Gastroesophageal sphincter (tissue), 4 donors: Measurements from ENCODE around the gene KCNH4. TPM values are rescaled to one million over a fixed set of nuclear protein-coding genes. Genes with fewer than 3 reads are reported as not detected.

Experiments
- ATAC-seq: fragments of 150-250 bp; one replicate; pipeline ENCODE4 v1.9.1; 2016; ENCODE audit warnings: mild to moderate bottlenecking, moderate library complexity
- H3K27ac ChIP-seq, 4 donors: fragments of 200-600 bp; sonication (generic) in 3 of 4; 1 replicate in 3 of 4; 2 replicates in 1 of 4; pipeline ENCODE4 v1.5.1; 2016 to 2019
- H3K27me3 ChIP-seq: fragments of 200-600 bp; sonication (generic); one replicate; pipeline ENCODE4 v1.5.1; 2019
- H3K36me3 ChIP-seq, 2 donors: fragments of 200-600 bp; sonication (generic); one replicate each; pipeline ENCODE4 v1.5.1; 2019; ENCODE audit warnings: control low read depth in 1 of 2
- H3K4me1 ChIP-seq, 3 donors: fragments of 200-600 bp; sonication (generic); 1 replicate in 2 of 3; 2 replicates in 1 of 3; pipeline ENCODE4 v1.5.1; 2016 to 2019; ENCODE audit warnings: control low read depth in 2 of 3
- H3K4me3 ChIP-seq, 2 donors: fragments of 200-600 bp; sonication (generic); one replicate each; pipeline ENCODE4 v1.5.1; 2019; ENCODE audit warnings: mild to moderate bottlenecking in 1 of 2, moderate library complexity in 1 of 2
- H3K9me3 ChIP-seq, 3 donors: fragments of 200-600 bp; sonication (generic); one replicate each; pipeline ENCODE4 v1.5.1; 2017 to 2019; ENCODE audit warnings: control low read depth in 2 of 3
- CTCF ChIP-seq, 4 experiments: fragments of 200-600 bp in 2 of 4; fragments of 450-650 bp in 2 of 4; sonication (generic) in 1 of 4; IDR thresholded peaks; one replicate each; pipeline ENCODE4 v1.5.1; 2017 to 2019; ENCODE audit warnings: antibody characterized with exemption in 4 of 4, mild to moderate bottlenecking in 2 of 4, moderate library complexity in 2 of 4
- EP300 ChIP-seq: sonication (generic); formaldehyde crosslinking; IDR thresholded peaks from one replicate; pipeline ENCODE4 v1.6.1; 2017; ENCODE audit warnings: antibody characterized with exemption, mild to moderate bottlenecking
- POLR2A ChIP-seq, 2 donors: fragments of 450-650 bp; IDR thresholded peaks; one replicate each; pipeline ENCODE4 v1.6.1; 2017; ENCODE audit warnings: antibody characterized with exemption in 2 of 2, mild to moderate bottlenecking in 2 of 2, moderate library complexity in 1 of 2
- POLR2AphosphoS5 ChIP-seq: sonication (generic); formaldehyde crosslinking; IDR thresholded peaks from one replicate; pipeline ENCODE4 v1.6.1; 2017; ENCODE audit warnings: antibody characterized with exemption
- whole genome bisulfite sequencing, 2 donors: methylation state at CpG; one replicate each; pipeline ENCODE4 v1.1.5; 2018; ENCODE audit warnings: low coverage in 1 of 2; 5-methylcytosine and 5-hydroxymethylcytosine counted together
- total RNA-seq, 4 donors: library from RNA; depleted of rRNA; stranded (reverse); fragments of >200 nt; gene quantifications; one replicate each; pipeline ENCODE4 v1.1.0, GENCODE V29; 2016

Gene KCNH4
- total RNA-seq, 4 donors from 2014 or later = 0.16 to 0.27 (median 0.17) TPM; not detected in 1

- Histone ChIP-seq H3K36me3 (no peaks in the 10 kb centered on the region), H3K4me3 (no peak overlapping the region), H3K4me1 (no peaks in the 10 kb centered on the region), H3K27ac (no peak overlapping the region), H3K27me3 (peaks cover 18% of the 10 kb centered on the region), H3K9me3 (no peaks in the 10 kb centered on the region)
- TF ChIP-seq CTCF (IDR thresholded peaks at IDR 0.05) (no peak), POLR2A (IDR thresholded peaks at IDR 0.05) (no peak), POLR2AphosphoS5 (no peak), EP300 (no peak)
- 83 to 88% methylated on average over 3 to 6 of the region's 8 CpGs for WGBS, 2 donors
- no peak for ATAC-seq
Observed at GRCh38 chr17:42167807-42168206, 13.1 kb downstream of the KCNH4 start.

GRCh38 chr17:42166196-42166763, 14.7 kb downstream of the KCNH4 start:
- H3K4me3 ChIP-seq = no peak overlapping the region
- 97 to 100% methylated on average over 1 to 5 of the region's 19 CpGs for WGBS, 2 donors
- ATAC-seq = no peak

GRCh38 chr17:42165751-42166150, 15.2 kb downstream of the KCNH4 start:
- Histone ChIP-seq H3K27me3 (peaks cover 12% of the 10 kb centered on the region), H3K4me3 (no peak overlapping the region), H3K9me3 (no peaks in the 10 kb centered on the region), H3K36me3 (no peaks in the 10 kb centered on the region), H3K4me1 (no peaks in the 10 kb centered on the region), H3K27ac (no peak overlapping the region)
- ATAC-seq = no peak
- WGBS, 2 donors = 79 to 85% methylated on average over 5 to 6 of the region's 6 CpGs
- no peak for TF ChIP-seq EP300
- TF ChIP-seq POLR2AphosphoS5 = no peak
- no peak for TF ChIP-seq POLR2A (IDR thresholded peaks at IDR 0.05)
- TF ChIP-seq CTCF (IDR thresholded peaks at IDR 0.05) = no peak

More at GRCh38 chr17:42166196-42166763, 14.7 kb downstream of the KCNH4 start:
- TF ChIP-seq POLR2A (IDR thresholded peaks at IDR 0.05) = no peak
- no peak for TF ChIP-seq CTCF (IDR thresholded peaks at IDR 0.05)
- TF ChIP-seq POLR2AphosphoS5 = no peak
- TF ChIP-seq EP300 = no peak
- Histone ChIP-seq H3K27me3 (peaks cover 17% of the 10 kb centered on the region), H3K4me1 (no peaks in the 10 kb centered on the region), H3K36me3 (no peaks in the 10 kb centered on the region), H3K27ac (no peak overlapping the region), H3K9me3 (no peaks in the 10 kb centered on the region)

- Histone ChIP-seq H3K36me3 (no peaks in the 10 kb centered on the region), H3K9me3 (no peaks in the 10 kb centered on the region), H3K27ac (no peak overlapping the region), H3K4me1 (no peaks in the 10 kb centered on the region), H3K4me3 (no peak overlapping the region), H3K27me3 (peaks cover 6% of the 10 kb centered on the region)
- no peak for ATAC-seq
- TF ChIP-seq CTCF (IDR thresholded peaks at IDR 0.05) (no peak), EP300 (no peak), POLR2A (IDR thresholded peaks at IDR 0.05) (no peak), POLR2AphosphoS5 (no peak)
- 16 to 44% methylated on average over 5 to 6 of the region's 22 CpGs for WGBS, 2 donors
Observed at GRCh38 chr17:42163696-42164407, 17.1 kb downstream of the KCNH4 start.

- TF ChIP-seq EP300 (no peak), POLR2A (IDR thresholded peaks at IDR 0.05) (no peak), POLR2AphosphoS5 (no peak), CTCF (IDR thresholded peaks at IDR 0.05) (no peak)
- 26 to 72% methylated on average over 4 of the region's 8 CpGs for WGBS, 2 donors
- no peak for ATAC-seq
- no peak overlapping the region for H3K4me3 ChIP-seq
- no peaks in the 10 kb centered on the region for H3K9me3 ChIP-seq
- no peaks in the 10 kb centered on the region for H3K4me1 ChIP-seq
- H3K27me3 ChIP-seq = peaks cover 6% of the 10 kb centered on the region
- no peaks in the 10 kb centered on the region for H3K36me3 ChIP-seq
- no peak overlapping the region for H3K27ac ChIP-seq
Observed at GRCh38 chr17:42163113-42163512, 17.8 kb downstream of the KCNH4 start.
